Right ventricle myocardium inferior (tissue), 1 donor: Measurements from ENCODE around the gene CCNQ. TPM values are rescaled to one million over a fixed set of nuclear protein-coding genes. Genes with fewer than 3 reads are reported as not detected.

Experiments used
- ATAC-seq: fragments of 200-7000 bp; cut with Tn5 transposase; one replicate; pipeline ENCODE4 v1.9.1; 2020; ENCODE audit warnings: mild to moderate bottlenecking, moderate library complexity
- DNase-seq: peaks from one replicate; pipeline ENCODE4 v3.0.0; 2021; ENCODE audit errors: missing footprints
- intact Hi-C: fragments of 100-400 bp; cut with DNase I; formaldehyde crosslinking; loops from one replicate; pipeline ENCODE4 v1.11.0; 2022
- long read RNA-seq: library from polyadenylated mRNA; unstranded; transcript quantifications from one replicate; pipeline ENCODE4 v2.0.0, GENCODE V29; 2021
- total RNA-seq: library from RNA; stranded (reverse); fragmentation: NEBNext Ultra II Directional; extraction: Animal tissue kit (Norgen Biotek cat#: 25700); gene quantifications from one replicate; pipeline ENCODE4 v1.2.1, GENCODE V29; 2021
- donor health status: DM: no; HTN: yes; CAD: no; lungs with severe emphysema.

Gene CCNQ
- 42.6 TPM for total RNA-seq
- long read RNA-seq, transcript CCNQ-202 (5 exons, 1,164 nt) = minor isoform, 8 of 45 reads
- long read RNA-seq, transcript CCNQ-208 (5 exons, 1,220 nt) = minor isoform, 10 of 45 reads
- long read RNA-seq, transcript CCNQ-204 (5 exons, 1,306 nt) = major isoform, 21 of 45 reads
- long read RNA-seq, partial matches to known transcripts = 0 of 45 reads
- long read RNA-seq, other reads (novel, unspliced or antisense) = 5 of 45 reads

DNA sequence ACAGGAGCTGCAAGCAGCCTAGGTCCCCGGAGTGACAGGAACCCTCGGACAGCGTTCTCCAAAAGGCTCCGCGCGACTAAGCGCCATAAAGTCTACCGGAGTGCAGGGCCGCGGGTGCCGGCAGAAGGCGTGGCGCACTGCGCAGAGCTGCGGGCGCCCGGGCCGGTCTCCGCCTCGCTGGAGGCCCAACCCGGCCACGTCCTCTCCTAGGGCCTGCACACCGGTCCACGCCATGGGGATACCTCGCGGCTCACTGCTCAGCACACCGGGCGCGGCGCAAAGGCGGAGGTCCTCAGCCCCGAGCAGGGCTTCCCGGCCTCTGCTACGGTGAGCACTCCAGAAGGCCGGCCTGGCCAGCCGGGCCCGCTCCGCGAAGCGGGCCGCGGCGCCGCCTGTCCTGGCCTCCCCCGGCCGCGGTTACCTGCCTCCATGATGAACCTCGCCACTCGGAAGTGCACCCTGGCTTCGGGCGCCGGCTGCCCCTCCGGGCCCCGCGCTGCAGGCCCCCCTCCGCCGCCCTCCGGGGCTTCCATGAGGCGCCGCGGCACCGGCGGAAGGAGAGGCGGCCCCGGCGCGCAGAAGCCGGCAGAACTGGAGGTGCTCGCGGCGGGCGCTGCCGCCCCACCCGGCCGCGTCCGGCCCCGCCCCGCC lies at the start of gene CCNQ:
Gene CCNQ, minus strand, starts transcription at position 599 of the 651 bp plus-strand sequence. Its CDS starts 66 bp downstream, at position 533.
- peak; percentile 30 for ATAC-seq
- no peak for DNase-seq
- intact Hi-C loops = no loop called here

DNA sequence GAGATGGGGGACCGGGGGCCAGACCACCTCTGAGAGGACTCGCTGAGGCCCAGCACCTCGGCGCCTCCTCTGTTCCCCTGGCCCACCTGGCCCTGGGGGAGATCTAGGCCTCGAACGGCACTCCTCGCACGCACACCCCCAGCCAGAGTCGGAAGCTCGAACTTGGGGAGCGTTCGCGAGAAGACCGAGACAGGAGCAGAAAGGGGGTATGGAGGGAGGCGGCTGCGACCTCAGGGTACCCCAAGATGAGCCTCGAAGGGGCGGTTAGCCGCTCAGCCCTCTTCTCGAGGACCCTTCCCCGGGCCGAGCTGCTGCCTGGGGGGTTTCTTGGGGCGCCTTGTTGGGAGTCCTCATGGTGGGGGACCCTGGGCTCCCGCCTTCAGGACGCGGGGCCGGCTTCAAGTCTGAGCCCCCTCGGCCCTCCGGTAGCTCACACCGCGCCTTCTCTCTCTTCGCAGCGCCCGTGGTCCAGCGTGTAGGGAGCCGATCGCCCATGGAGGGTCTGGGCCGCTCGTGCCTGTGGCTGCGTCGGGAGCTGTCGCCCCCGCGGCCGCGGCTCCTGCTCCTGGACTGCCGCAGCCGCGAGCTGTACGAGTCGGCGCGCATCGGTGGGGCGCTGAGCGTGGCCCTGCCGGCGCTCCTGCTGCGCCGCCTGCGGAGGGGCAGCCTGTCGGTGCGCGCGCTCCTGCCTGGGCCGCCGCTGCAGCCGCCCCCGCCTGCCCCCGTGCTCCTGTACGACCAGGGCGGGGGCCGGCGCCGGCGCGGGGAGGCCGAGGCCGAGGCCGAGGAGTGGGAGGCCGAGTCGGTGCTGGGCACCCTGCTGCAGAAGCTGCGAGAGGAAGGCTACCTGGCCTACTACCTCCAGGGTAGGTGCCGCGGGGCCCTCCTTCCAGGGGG lies 48.8 kb upstream of the CCNQ start:
- intact Hi-C loops = loop anchor here (5.0 kb wide), 1 partner anchor 90 kb away; no protein-coding TSS in a partner anchor
- DNase-seq (peak; percentile 9), ATAC-seq (no peak)

- intact Hi-C loops = loop anchor here (5.0 kb wide), 1 partner anchor 89 kb away; no protein-coding TSS in a partner anchor
- peak; percentile 28 for ATAC-seq
- peak; percentile 46 for DNase-seq
Observed at GRCh38 chrX:153646620-153647373, 47.9 kb upstream of the CCNQ start, which contains the start of gene DUSP9. Gene DUSP9, plus strand, starts transcription at chrX:153647203. Its CDS starts 751 bp downstream, at chrX:153647954.

- DNase-seq (peak; percentile 4), ATAC-seq (no peak)
- intact Hi-C loops = loop anchor here (5.0 kb wide), 1 partner anchor 89 kb away; no protein-coding TSS in a partner anchor
Observed at GRCh38 chrX:153645921-153646488, 47.1 kb upstream of the CCNQ start.

GRCh38 chrX:153645151-153645550 lies 46.2 kb upstream of the CCNQ start:
- DNase-seq (peak; percentile 17), ATAC-seq (no peak)
- intact Hi-C loops = loop anchor here (5.0 kb wide), 1 partner anchor 88 kb away; no protein-coding TSS in a partner anchor

- intact Hi-C loops = loop anchor here (5.0 kb wide), 1 partner anchor 87 kb away; no protein-coding TSS in a partner anchor
- ATAC-seq (no peak), DNase-seq (peak; percentile 35)
Observed at GRCh38 chrX:153644356-153645125, 45.6 kb upstream of the CCNQ start.

GRCh38 chrX:153643431-153644351 lies 44.8 kb upstream of the CCNQ start:
- DNase-seq = peak; percentile 62

DNA sequence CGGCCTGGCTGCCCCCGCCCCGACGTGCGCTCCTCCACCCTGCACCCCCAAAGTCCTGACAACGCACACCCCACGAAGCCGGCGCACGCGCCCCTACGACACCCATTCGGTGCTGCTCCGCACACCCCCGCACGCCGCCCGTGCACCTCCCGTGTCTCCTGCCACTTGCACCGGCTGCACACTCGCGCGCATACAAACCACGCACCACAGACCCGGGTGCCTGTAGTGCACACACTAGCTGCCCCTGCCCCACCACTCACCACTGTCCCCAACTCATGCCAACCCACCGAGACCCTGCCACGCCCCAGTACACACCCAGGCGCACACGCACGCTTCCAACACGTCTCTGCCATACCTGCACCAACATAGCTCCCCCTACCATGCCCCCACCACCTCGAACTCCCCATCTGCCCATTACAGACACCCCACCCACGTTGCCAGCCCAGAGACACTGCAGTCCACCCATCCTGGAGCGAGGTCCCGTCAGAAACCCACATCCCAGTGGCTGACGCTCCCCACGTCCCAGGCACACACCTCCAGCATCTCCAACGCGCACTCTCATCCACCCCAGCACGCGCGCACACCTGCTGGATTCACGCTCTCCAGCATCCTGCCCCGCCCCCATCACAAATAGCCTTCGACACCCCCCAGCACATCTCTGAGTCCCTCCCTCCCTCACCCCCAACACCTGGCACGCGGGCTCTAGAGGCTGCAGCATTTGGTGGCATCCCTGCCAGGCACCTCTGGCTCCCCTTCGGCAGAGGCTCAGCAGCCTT lies 43.9 kb upstream of the CCNQ start:
- ATAC-seq = no peak
- no peak for DNase-seq
- intact Hi-C loops = no loop called here

More at GRCh38 chrX:153643431-153644351, 44.8 kb upstream of the CCNQ start:
- intact Hi-C loops = no loop called here
- ATAC-seq = no peak

- ATAC-seq (no peak), DNase-seq (no peak)
- intact Hi-C loops = no loop called here
Observed at GRCh38 chrX:153642051-153642654, 43.2 kb upstream of the CCNQ start.

- no peak for ATAC-seq
- DNase-seq = no peak
- intact Hi-C loops = no loop called here
Observed at GRCh38 chrX:153641627-153642026, 42.7 kb upstream of the CCNQ start.

DNA sequence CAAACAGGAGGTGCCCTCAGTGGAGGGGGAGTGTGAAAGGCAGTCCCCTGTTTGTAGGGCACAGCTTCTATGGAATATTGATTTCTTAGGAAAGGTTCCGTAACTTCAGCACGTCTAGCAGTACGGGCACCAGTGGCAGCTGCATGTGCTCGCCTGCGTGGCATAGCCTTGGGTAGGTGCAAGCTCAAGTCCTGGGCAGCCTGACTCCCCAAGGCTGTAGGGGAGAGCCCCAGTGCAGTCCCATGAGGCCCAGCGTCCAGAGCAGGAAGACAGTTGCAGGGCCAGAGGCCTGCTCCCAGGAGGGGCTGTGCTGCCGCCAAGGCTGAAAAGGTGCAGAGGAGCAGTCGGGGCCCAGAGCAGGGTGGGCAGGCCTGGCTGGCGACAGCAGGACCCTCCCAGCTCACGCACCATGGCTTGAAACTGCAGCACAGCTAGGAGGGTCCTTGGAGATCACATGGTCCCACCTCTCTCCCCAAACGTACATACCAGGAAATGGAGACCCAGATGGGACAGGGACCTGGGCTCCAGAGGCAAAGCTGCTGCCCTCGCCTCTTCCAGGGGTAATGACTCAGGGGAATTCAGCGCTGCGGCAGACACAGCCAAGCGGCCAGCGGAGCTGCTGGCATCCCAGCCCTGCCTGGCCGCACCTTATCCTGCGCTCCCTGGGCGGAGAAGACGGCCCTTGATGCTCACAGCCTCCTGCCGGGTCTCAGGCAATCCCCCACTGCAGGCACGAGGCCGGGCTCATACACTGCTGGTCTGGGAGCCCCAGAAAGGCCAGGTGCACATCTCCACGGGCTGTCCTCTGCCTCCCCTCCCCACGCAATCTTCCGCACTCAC lies 42.0 kb upstream of the CCNQ start:
- ATAC-seq (no peak), DNase-seq (no peak)
- intact Hi-C loops = no loop called here

- ATAC-seq (no peak), DNase-seq (no peak)
- intact Hi-C loops = no loop called here
Observed at GRCh38 chrX:153640045-153640686, 41.2 kb upstream of the CCNQ start.

DNA sequence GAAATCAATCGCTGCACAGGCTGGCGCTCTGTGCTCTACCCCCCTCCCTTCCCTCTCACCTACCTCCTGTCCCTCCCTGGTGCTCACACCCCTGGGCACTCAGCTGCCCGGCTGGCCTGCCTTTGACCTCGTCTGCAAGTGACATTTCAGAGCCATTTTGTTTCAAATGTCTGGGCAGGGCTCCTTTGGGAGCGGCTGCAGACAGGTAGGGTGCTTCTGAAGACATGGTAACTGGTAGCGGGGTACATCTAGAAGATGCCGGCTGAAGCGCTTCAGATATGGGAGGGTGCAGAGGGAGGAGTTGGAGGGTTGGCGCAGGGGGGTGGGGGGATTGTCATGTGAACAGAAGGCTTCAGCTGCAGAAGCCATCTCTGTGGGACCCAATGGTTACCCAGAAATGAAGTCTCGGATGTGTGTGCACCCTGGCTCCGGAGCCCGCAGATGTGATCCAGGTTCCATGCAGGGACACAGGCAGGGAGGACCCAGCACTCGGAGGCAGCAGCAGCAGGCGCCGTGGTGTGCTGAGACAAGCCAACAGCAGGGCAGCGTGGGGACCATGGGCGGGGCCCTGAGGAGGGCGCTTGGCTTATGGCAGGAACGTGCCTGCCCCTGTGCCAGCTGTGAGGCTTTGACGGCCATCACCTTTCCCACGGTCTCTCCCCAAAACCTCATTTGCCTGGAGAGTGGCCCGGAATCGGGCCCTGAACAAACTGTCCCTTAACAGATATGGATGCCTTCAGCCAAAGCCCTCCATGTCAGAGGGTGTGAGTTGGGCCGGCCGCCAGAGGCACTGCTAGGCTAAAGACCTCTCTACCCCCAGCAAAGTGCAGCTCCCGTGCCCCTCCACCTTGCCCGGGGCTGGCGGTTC lies 40.5 kb upstream of the CCNQ start:
- ATAC-seq (no peak), DNase-seq (no peak)

More for the DNA sequence above, 40.5 kb upstream of the CCNQ start:
- intact Hi-C loops = no loop called here
